GM19467 (cell line): ENCODE measurements around the gene ZCRB1.

Experiments used
- ATAC-seq: cut with Tn5 transposase; IDR thresholded peaks from one replicate; pipeline ENCODE4 v1.9.1; 2021; ENCODE audit warnings: mild to moderate bottlenecking, moderate library complexity; ENCODE audit not compliant: unreplicated experiment

ZCRB1 gene

GRCh38 chr12:42281844-42282243 is 44.0 kb downstream of the ZCRB1 start:
- ATAC-seq = no peak

DNA sequence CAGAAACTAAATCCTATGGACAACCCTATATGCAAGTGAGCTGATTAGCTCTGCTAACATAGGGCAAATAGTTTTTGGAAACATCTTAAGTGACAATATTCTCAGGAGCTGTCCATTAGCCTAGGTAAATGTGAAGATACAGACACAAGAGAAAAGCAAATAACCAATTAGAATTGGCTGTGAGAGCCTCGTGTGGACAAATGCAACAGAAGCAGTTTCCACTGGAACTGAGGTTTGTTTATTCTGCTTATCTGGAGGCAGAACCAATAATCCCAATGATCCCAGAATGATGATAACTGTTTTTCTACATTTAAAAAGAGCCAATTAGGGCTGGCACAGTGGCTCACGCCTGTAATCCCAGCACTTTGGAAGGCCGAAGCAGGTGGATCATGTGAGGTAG is 44.6 kb downstream of the ZCRB1 start:
- no peak for ATAC-seq

- ATAC-seq = no peak
Measured at GRCh38 chr12:42278128-42278510, 47.8 kb downstream of the ZCRB1 start.

DNA sequence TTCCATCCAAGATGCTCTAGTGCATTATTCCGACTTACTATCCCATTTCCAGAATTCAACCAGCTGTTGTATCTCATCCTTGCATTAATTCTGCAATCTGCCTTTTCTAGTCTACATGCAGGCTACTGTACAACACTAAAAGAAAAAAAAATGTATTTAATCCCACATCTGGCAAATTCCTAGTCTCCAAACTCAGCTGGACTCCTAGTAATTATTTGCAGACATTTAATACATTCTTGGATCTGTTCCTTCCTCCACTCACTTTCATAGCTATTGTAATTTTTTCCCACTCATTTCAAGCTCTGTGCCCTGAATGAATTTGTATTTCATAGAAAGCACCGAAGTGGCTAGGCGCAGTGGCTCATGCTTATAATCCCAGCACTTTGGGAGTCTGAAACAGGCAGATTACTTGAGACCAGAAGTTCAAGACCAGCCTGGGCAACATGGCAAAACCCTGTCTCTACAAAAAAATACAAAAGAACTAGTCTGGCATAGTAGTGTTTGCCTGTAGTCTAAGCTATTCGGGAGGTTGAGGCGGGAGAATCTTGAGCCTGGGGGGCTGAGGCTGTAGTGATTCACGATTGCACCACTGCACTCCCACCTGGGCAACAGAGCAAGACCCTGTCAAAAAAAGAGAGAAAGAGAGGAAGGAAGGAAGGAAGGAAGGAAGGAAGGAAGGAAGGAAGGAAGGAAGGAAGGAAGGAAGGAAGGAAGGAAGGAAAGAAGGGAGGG is 48.3 kb downstream of the ZCRB1 start:
- no peak for ATAC-seq

DNA sequence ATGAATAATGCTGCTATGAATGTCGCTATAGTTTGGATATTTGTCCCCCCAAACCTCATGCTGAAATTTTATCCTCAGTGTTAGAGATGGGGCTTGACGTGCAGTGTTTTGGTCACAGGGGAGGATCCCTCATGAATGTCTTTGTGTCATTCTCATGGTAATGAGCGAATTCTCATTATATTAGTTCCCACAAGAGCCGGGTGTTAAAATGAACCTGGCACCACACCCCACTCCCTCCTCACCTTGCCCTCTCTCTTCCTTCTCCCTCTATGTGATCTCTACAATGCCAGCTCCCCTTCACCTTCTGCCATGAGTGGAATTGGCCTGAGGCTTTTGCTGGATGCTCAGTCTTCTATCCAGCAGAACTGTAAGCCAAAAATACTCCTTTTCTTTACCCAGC is 50.4 kb downstream of the ZCRB1 start:
- no peak for ATAC-seq

GRCh38 chr12:42273706-42274105 is 52.2 kb downstream of the ZCRB1 start:
- no peak for ATAC-seq

DNA sequence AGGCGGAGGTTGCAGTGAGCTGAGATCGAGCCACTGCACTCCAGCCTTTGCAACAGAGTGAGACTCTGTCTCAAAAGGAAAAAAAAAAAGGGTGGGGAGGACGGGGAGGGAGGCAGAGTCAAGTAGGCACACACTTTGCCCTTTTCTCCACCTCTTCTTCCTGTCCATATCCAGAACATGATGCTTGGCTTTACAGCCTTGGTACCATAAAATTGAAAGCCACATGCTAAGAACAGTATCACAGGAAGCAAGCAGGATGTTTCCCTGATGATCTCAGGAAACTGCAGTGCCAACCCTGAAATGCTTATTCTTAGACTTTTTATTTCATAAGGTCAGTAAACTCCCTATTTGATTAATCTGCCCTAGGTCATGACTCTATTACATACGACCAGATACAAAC is 55.3 kb downstream of the ZCRB1 start:
- no peak for ATAC-seq

- ATAC-seq = no peak
Measured at GRCh38 chr12:42267413-42268190, 58.3 kb downstream of the ZCRB1 start.

GRCh38 chr12:42266579-42267230 is 59.2 kb downstream of the ZCRB1 start:
- ATAC-seq = no peak

GRCh38 chr12:42262271-42262670 is 63.6 kb downstream of the ZCRB1 start:
- ATAC-seq = no peak
